Subcutaneous abdominal adipose tissue (tissue), 5 donors: ENCODE results near the gene TSR1.

Experiments
- H3K27ac ChIP-seq: one replicate; pipeline ENCODE4 v1.7.0; 2013; ENCODE audit warnings: low read depth, mild to moderate bottlenecking, inconsistent platforms, low read length, moderate library complexity
- H3K27me3 ChIP-seq, 5 donors: one replicate each; pipeline ENCODE4 v1.7.0; 2013; ENCODE audit warnings: low read length in 5 of 5, inconsistent platforms in 1 of 5; ENCODE audit not compliant: control insufficient read depth in 5 of 5, insufficient read depth in 4 of 5
- H3K36me3 ChIP-seq, 5 donors: one replicate each; pipeline ENCODE4 v1.7.0; 2013; ENCODE audit warnings: low read length in 5 of 5; ENCODE audit not compliant: control insufficient read depth in 5 of 5, insufficient read depth in 5 of 5
- H3K4me1 ChIP-seq, 5 donors: one replicate each; pipeline ENCODE4 v1.7.0; 2013; ENCODE audit warnings: low read length in 5 of 5, mild to moderate bottlenecking in 3 of 5, moderate library complexity in 1 of 5; ENCODE audit not compliant: control insufficient read depth in 5 of 5, insufficient read depth in 5 of 5
- H3K4me3 ChIP-seq, 5 donors: one replicate each; pipeline ENCODE4 v1.7.0; 2013; ENCODE audit warnings: low read length in 5 of 5, low read depth in 1 of 5
- H3K9ac ChIP-seq, 5 donors: one replicate each; pipeline ENCODE4 v1.7.0; 2013; ENCODE audit warnings: low read length in 5 of 5, mild to moderate bottlenecking in 4 of 5, moderate library complexity in 3 of 5
- H3K9me3 ChIP-seq, 5 donors: one replicate each; pipeline ENCODE4 v1.7.0; 2013; ENCODE audit warnings: low read length in 5 of 5; ENCODE audit not compliant: control insufficient read depth in 5 of 5
- donor health status: healthy.
- donor health status: healthy.
- donor health status: healthy.
- donor health status: healthy.
- donor health status: healthy.

TSR1 gene

DNA sequence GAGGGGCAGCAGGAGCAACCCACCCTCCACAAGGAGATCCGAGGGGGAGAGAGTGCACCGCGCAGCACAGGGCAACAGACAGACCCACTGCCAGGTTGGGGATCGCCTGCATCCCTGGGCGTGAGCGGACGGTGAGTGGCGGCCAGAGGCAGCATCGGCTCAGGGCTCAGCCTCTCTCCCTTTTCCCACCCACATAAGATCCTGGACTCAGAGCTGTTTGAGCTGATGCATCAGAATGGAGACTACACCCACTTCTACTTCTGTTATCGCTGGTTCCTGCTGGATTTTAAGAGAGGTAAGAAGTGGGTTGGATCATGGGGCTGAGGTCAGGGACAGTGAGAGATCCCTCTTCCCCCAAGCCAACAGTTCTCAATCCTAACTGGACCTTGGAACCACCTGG, 41.4 kb upstream of the TSR1 start:
- peaks cover 0 to 20% (median 8%) of the 10 kb centered on the region in 5 donors for H3K4me1 ChIP-seq
- H3K9me3 ChIP-seq = no peaks in the 10 kb centered on the region
- peaks cover 0 to 76% (median 65%) of the 10 kb centered on the region in 5 donors for H3K36me3 ChIP-seq
- H3K27ac ChIP-seq = no peak overlapping the region
- H3K9ac ChIP-seq = no peak overlapping the region
- H3K27me3 ChIP-seq = no peaks in the 10 kb centered on the region
- H3K4me3 ChIP-seq = no peak overlapping the region

DNA sequence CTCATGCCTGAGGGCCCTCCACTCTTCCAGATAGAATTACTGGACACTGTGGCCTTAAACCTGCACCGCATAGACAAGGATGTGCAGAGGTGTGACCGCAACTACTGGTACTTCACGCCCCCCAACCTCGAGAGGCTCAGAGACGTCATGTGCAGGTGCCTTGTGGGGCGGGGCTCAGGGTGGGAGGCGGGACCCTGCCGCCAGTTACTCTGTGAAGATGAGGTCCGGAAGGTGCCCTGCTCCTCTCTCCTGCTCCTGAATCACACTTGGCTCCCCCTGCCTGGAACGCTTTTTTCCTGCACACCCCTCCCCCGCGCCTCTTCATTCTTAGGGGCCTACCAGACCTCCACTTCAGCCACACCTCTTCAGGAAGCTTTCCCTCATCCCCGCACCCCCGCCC, 39.9 kb upstream of the TSR1 start:
- Histone ChIP-seq H3K4me1 (peaks cover 0 to 7% (median 0%) of the 10 kb centered on the region in 5 donors), H3K27me3 (no peaks in the 10 kb centered on the region), H3K36me3 (peaks cover 0 to 85% (median 68%) of the 10 kb centered on the region in 5 donors), H3K9ac (no peak overlapping the region), H3K27ac (no peak overlapping the region), H3K4me3 (no peak overlapping the region), H3K9me3 (no peaks in the 10 kb centered on the region)

DNA sequence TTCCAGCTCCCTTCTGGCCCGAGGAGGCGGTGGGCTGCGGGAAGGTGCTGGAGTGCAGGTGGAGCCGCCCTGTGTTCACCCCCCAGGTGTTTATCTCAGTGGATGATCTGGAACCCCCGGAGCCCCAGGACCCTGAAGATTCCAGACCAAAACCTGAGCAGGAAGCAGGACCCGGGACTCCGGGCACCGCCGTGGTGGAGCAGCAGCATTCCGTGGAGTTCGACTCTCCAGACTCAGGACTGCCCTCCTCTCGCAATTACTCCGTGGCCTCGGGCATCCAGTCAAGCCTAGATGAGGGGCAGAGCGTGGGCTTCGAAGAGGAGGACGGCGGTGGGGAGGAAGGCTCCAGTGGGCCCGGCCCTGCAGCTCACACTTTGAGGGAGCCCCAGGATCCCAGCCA, 39.1 kb upstream of the TSR1 start:
- Histone ChIP-seq H3K4me3 (no peak overlapping the region), H3K27ac (no peak overlapping the region), H3K4me1 (peaks cover 0 to 3% (median 0%) of the 10 kb centered on the region in 5 donors), H3K9ac (no peak overlapping the region), H3K36me3 (peaks cover 0 to 85% (median 61%) of the 10 kb centered on the region in 5 donors), H3K9me3 (no peaks in the 10 kb centered on the region), H3K27me3 (no peaks in the 10 kb centered on the region)

DNA sequence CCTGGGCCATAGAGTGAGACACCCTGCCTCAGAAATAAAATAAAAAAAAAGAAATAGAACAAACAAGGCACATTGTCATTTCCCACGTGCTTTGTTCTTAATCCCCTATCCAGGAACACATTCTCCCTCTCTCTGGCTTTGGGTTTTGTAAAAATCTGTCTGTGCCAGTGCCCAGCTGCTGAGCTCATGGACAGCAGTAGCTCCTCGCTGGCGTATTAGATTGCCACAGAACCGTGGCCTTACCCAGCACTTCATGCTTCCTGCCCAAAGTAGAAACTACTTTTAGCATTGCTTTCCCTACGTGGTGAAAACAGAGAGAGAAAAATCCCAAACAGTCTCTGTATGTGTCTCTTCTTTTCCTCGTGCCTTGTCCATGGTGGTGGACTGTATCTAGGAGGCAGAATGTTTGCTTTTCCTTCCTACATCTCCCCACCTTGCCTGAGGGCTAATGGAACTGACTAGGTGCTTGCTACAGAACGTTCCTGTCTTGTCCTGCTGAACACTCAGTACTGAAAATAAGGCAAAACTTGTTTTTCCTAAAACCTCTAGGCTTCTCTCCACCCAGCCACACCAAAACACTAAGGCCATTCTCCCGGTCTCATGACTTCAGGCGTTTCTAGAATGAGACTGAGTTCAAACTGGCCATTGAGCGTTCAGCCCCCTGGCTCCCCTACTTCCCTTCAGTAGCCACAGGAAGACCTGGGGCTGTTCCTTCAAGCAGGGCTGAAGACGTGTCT, 38.5 kb upstream of the TSR1 start:
- Histone ChIP-seq H3K9ac (no peak overlapping the region), H3K36me3 (peaks cover 0 to 85% (median 54%) of the 10 kb centered on the region in 5 donors), H3K4me1 (no peaks in the 10 kb centered on the region), H3K27me3 (no peaks in the 10 kb centered on the region), H3K27ac (no peak overlapping the region), H3K4me3 (no peak overlapping the region), H3K9me3 (no peaks in the 10 kb centered on the region)

DNA sequence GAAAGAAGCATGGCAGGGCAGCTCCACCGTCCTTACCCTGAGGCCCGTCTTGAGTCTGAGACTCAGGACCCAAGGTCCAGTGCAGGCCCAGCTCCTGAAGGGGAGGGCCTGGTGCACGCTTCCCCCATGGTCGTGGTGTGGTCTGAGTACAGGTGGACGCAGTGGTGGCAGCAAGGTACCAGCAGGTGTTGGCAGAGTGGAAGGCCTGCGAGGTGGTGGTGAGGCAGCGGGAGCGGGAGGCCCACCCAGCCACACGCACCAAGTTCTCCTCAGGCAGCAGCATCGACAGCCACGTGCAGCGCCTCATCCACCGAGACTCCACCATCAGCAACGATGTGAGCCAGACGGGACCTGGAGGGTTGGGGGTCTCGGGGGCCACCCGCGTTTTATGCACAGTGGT, 36.9 kb upstream of the TSR1 start:
- H3K27me3 ChIP-seq = no peaks in the 10 kb centered on the region
- H3K4me1 ChIP-seq = no peaks in the 10 kb centered on the region
- no peak overlapping the region for H3K27ac ChIP-seq
- H3K4me3 ChIP-seq = no peak overlapping the region
- H3K9me3 ChIP-seq = no peaks in the 10 kb centered on the region
- peaks cover 0 to 73% (median 47%) of the 10 kb centered on the region in 5 donors for H3K36me3 ChIP-seq
- no peak overlapping the region for H3K9ac ChIP-seq

DNA sequence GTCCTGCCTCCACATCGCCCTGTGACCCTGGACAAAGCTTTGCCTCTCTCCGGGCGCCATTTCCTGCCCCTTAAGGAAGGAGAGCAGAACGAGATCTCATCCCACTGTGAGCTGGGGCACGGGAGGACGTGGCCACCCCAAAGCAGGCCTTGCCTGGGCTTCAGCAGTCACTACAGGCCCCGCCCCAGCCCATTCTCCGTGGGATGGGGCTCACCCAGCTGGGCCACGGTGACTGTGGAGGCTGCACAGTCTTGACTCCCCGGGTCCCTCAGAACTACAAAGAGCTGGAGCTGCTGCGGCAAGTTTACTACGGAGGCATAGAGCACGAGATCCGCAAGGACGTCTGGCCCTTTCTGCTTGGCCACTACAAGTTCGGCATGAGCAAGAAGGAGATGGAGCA, 36.4 kb upstream of the TSR1 start:
- no peaks in the 10 kb centered on the region for H3K9me3 ChIP-seq
- H3K4me1 ChIP-seq = no peaks in the 10 kb centered on the region
- H3K36me3 ChIP-seq = peaks cover 0 to 72% (median 47%) of the 10 kb centered on the region in 5 donors
- H3K9ac ChIP-seq = no peak overlapping the region
- H3K27me3 ChIP-seq = no peaks in the 10 kb centered on the region
- H3K4me3 ChIP-seq = no peak overlapping the region
- no peak overlapping the region for H3K27ac ChIP-seq

DNA sequence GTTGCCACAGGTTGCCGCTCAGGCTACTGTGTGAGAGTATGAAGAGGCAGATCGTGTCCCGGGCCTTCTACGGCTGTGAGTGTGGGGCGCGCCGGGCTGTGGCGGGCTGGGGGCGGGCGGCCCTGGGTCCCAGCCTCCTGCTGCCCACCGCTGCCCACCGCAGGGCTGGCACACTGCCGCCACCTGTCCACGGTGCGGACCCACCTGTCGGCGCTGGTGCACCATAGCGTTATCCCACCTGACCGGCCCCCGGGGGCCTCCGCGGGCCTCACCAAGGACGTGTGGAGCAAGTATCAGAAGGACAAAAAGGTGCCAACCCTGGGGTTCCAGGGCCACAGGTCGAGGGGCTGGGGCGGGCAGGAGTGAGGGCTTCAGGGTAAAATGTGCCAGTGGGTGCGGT, 35.9 kb upstream of the TSR1 start:
- peaks cover 0 to 71% (median 44%) of the 10 kb centered on the region in 5 donors for H3K36me3 ChIP-seq
- no peaks in the 10 kb centered on the region for H3K27me3 ChIP-seq

DNA sequence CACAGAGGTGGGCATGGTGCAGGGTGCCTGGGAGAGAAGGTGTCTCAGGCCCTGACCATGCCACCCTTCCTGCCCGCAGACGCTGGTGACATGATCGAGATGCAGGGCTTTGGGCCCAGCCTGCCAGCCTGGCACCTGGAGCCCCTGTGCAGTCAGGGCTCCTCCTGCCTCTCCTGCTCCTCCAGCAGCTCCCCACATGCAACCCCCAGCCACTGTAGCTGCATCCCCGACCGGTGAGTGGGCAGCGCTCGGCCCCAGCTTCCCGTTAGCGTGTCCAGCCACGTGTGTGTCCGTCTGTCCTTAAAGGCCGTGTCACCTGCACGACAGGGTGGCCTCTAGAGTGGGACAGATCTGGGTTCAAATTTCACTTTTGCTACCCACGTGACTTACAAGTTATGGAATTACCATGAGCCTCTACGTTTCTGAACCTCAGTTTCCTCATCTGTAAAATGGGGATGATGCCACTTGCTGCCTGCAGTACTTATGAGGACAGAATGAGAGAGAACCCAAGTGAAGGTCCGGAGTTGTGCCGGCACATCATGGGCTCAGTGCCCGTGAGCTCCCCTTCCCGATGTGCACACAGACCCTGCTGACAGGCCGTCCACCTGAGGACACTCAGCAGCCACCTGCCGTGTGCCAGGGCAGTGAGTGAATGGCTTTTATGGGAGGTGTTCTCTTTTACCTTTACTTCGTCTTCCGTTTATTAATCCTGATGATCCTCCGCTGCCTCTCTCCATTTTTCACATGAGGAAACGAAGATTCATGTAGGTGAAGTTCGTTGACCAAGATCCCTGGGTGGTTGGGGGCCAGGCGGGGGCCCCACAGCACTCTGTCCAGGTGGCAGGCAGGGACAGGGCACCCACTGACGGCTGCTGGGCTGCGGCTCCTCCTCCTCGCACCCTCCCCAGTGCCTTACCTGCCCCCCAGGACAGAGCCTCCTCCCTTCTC, 35.2 kb upstream of the TSR1 start:
- H3K36me3 ChIP-seq = peaks cover 0 to 72% (median 38%) of the 10 kb centered on the region in 5 donors
- no peak overlapping the region for H3K9ac ChIP-seq
- no peak overlapping the region for H3K4me3 ChIP-seq
- no peaks in the 10 kb centered on the region for H3K4me1 ChIP-seq
- H3K27ac ChIP-seq = no peak overlapping the region
- H3K27me3 ChIP-seq = no peaks in the 10 kb centered on the region
- no peaks in the 10 kb centered on the region for H3K9me3 ChIP-seq

More for the DNA sequence above, 35.9 kb upstream of the TSR1 start:
- H3K9ac ChIP-seq = no peak overlapping the region
- no peak overlapping the region for H3K4me3 ChIP-seq
- no peaks in the 10 kb centered on the region for H3K4me1 ChIP-seq
- H3K9me3 ChIP-seq = no peaks in the 10 kb centered on the region
- H3K27ac ChIP-seq = no peak overlapping the region

DNA sequence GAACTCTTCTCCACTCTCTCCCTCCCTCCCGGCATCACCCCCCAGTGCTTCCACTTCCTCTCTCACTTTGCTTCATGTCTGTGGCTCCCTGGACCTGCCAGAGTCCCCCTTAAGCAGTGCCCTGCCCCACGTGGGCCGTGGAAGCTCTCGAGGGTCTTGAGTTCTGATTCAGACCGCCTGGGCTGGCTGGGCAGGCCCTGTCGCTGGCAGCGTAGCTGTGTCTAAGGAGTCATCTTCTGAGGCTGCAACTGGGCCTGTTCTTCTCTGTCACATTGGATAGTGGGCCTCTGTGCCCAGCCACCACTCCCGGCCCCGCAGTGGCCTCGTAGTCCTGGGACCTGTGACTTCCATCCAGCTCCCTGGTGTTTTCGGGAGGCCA, 33.9 kb upstream of the TSR1 start:
- Histone ChIP-seq H3K4me1 (no peaks in the 10 kb centered on the region), H3K36me3 (peaks cover 0 to 72% (median 36%) of the 10 kb centered on the region in 5 donors), H3K27me3 (no peaks in the 10 kb centered on the region), H3K9ac (no peak overlapping the region), H3K9me3 (no peaks in the 10 kb centered on the region), H3K4me3 (no peak overlapping the region), H3K27ac (no peak overlapping the region)
